ENCODE results near the gene ROR1.

ROR1 gene

GRCh38 chr1:63955370-63956145, 181.7 kb downstream of the ROR1 start:
- Histone ChIP-seq H3K4me1 (ENCODE audit: control insufficient read depth in 1 of 2, insufficient read depth in 1 of 2, low read depth in 1 of 2, low read length in 1 of 2) (no peaks in the 10 kb centered on the region), H3K27me3 (no peaks in the 10 kb centered on the region), H3K27ac (no peak overlapping the region), H3K9me3 (no peaks in the 10 kb centered on the region), H3K36me3 (no peaks in the 10 kb centered on the region), H3K4me3 (ENCODE audit: low read depth in 1 of 2, low read length in 1 of 2) (no peak overlapping the region)
- TF ChIP-seq CTCF (IDR thresholded peaks at IDR 0.05) = no peak

GRCh38 chr1:63958556-63958955, 184.7 kb downstream of the ROR1 start:
- no peak overlapping the region for H3K4me3 ChIP-seq (ENCODE audit: low read depth in 1 of 2, low read length in 1 of 2)
- TF ChIP-seq CTCF (IDR thresholded peaks at IDR 0.05) = no peak
- H3K27me3 ChIP-seq = no peaks in the 10 kb centered on the region
- H3K27ac ChIP-seq = no peak overlapping the region
- H3K9me3 ChIP-seq = no peaks in the 10 kb centered on the region
- H3K36me3 ChIP-seq = no peaks in the 10 kb centered on the region
- H3K4me1 ChIP-seq (ENCODE audit: control insufficient read depth in 1 of 2, insufficient read depth in 1 of 2, low read depth in 1 of 2, low read length in 1 of 2) = no peaks in the 10 kb centered on the region

- H3K36me3 ChIP-seq = no peaks in the 10 kb centered on the region
- no peaks in the 10 kb centered on the region for H3K9me3 ChIP-seq
- no peak for TF ChIP-seq CTCF (IDR thresholded peaks at IDR 0.05)
- peaks cover 4% of the 10 kb centered on the region for H3K27me3 ChIP-seq
- no peak overlapping the region for H3K4me3 ChIP-seq (ENCODE audit: low read depth in 1 of 2, low read length in 1 of 2)
- no peaks in the 10 kb centered on the region for H3K4me1 ChIP-seq (ENCODE audit: control insufficient read depth in 1 of 2, insufficient read depth in 1 of 2, low read depth in 1 of 2, low read length in 1 of 2)
- no peak overlapping the region for H3K27ac ChIP-seq
These were observed 186.5 kb downstream of the ROR1 start for GRCh38 chr1:63960326-63960725.

GRCh38 chr1:63966016-63966415, 192.2 kb downstream of the ROR1 start:
- H3K4me1 ChIP-seq (ENCODE audit: control insufficient read depth in 1 of 2, insufficient read depth in 1 of 2, low read depth in 1 of 2, low read length in 1 of 2) = no peaks in the 10 kb centered on the region
- no peak for TF ChIP-seq CTCF (IDR thresholded peaks at IDR 0.05)
- H3K9me3 ChIP-seq = no peaks in the 10 kb centered on the region
- H3K4me3 ChIP-seq (ENCODE audit: low read depth in 1 of 2, low read length in 1 of 2) = no peak overlapping the region
- no peak overlapping the region for H3K27ac ChIP-seq
- H3K27me3 ChIP-seq = peaks cover 22% of the 10 kb centered on the region
- no peaks in the 10 kb centered on the region for H3K36me3 ChIP-seq

GRCh38 chr1:63967901-63968300, 194.1 kb downstream of the ROR1 start:
- H3K4me1 ChIP-seq (ENCODE audit: control insufficient read depth in 1 of 2, insufficient read depth in 1 of 2, low read depth in 1 of 2, low read length in 1 of 2) = no peaks in the 10 kb centered on the region
- H3K36me3 ChIP-seq = no peaks in the 10 kb centered on the region
- H3K27me3 ChIP-seq = peaks cover 22% of the 10 kb centered on the region
- no peak overlapping the region for H3K4me3 ChIP-seq (ENCODE audit: low read depth in 1 of 2, low read length in 1 of 2)
- H3K9me3 ChIP-seq = no peaks in the 10 kb centered on the region
- no peak for TF ChIP-seq CTCF (IDR thresholded peaks at IDR 0.05)
- H3K27ac ChIP-seq = no peak overlapping the region

Measured in neutrophil (primary cell).